H1 (cell line): ENCODE measurements around the gene R3HDM4. TPM values are rescaled to one million over a fixed set of nuclear protein-coding genes. Genes with fewer than 3 reads are reported as not detected.

Experiments used
- CTCF ChIA-PET: fragments of 300-600 bp; sonication (Branson Sonifier 250); formaldehyde crosslinking; loops from one replicate; lab custom pipeline; 2021; ENCODE audit not compliant: partially characterized antibody; lab: Charles Lee
- POLR2A ChIA-PET: fragments of 300-600 bp; sonication (Branson Sonifier 250); formaldehyde crosslinking; loops from one replicate; lab custom pipeline; 2021; ENCODE audit warnings: inconsistent platforms; ENCODE audit not compliant: partially characterized antibody; lab: Charles Lee
- DNase-seq, 2 experiments: peaks; one replicate each; pipeline versions ENCODE4 v3.0.0 to v3.0.0-alpha.2; 2010 to 2022; ENCODE audit warnings: low spot score in 2 of 2, low read depth in 1 of 2, mixed read lengths in 1 of 2
- FAIRE-seq: peaks from 2 replicates; lab custom pipeline; 2011; peaks lifted over from hg19 to GRCh38; lab: Jason Lieb, UNC
- H2AFZ ChIP-seq: 2 replicates; pipeline ENCODE4 v1.8.1; 2012; ENCODE audit warnings: low read length, inconsistent platforms
- H2AK5ac ChIP-seq: 2 replicates; pipeline ENCODE4 v1.6.1; 2013; ENCODE audit warnings: low read depth, low read length
- H2BK120ac ChIP-seq: replicated peaks from 2 replicates; pipeline ENCODE3; 2013; ENCODE audit warnings: low read depth, low read length, inconsistent platforms
- H2BK12ac ChIP-seq: 2 replicates; pipeline ENCODE4 v1.6.1; 2013; ENCODE audit warnings: low read depth, low read length
- H2BK15ac ChIP-seq: 2 replicates; pipeline ENCODE4 v1.6.1; 2013; ENCODE audit warnings: low read length
- H2BK20ac ChIP-seq: 2 replicates; pipeline ENCODE4 v1.6.1; 2013; ENCODE audit warnings: low read length
- H2BK5ac ChIP-seq: 2 replicates; pipeline ENCODE4 v1.6.1; 2013; ENCODE audit warnings: low read depth, low read length
- H3K14ac ChIP-seq: 2 replicates; pipeline ENCODE4 v1.6.1; 2013; ENCODE audit warnings: inconsistent platforms; ENCODE audit not compliant: insufficient read length
- H3K18ac ChIP-seq: 2 replicates; pipeline ENCODE4 v1.6.1; 2013; ENCODE audit warnings: low read length; ENCODE audit errors: extremely low read depth
- H3K23ac ChIP-seq: 2 replicates; pipeline ENCODE4 v1.6.1; 2013; ENCODE audit warnings: inconsistent platforms; ENCODE audit not compliant: insufficient read length
- H3K23me2 ChIP-seq: 2 replicates; pipeline ENCODE4 v1.6.1; 2013; ENCODE audit warnings: low read depth, low read length
- H3K27ac ChIP-seq: 2 replicates; pipeline ENCODE4 v1.6.1; 2011; ENCODE audit warnings: low read depth, low read length, inconsistent platforms
- H3K27me3 ChIP-seq, 4 experiments: replicated peaks in 1 of 4; 1 replicate in 1 of 4; 2 replicates in 3 of 4; pipeline versions ENCODE4 v1.6.1 to v1.8.1; 2011 to 2013; ENCODE audit warnings: low read length in 3 of 4, mild to moderate bottlenecking in 3 of 4, inconsistent platforms in 2 of 4, mixed read lengths in 2 of 4, moderate library complexity in 1 of 4; ENCODE audit not compliant: control insufficient read depth in 3 of 4, insufficient read depth in 3 of 4; ENCODE audit errors: extremely low read depth in 1 of 4
- H3K36me3 ChIP-seq, 4 experiments: 2 replicates each; pipeline versions ENCODE4 v1.6.1 to v1.8.1; 2011 to 2013; ENCODE audit warnings: mild to moderate bottlenecking in 4 of 4, low read length in 3 of 4, moderate library complexity in 2 of 4, control low read depth in 1 of 4, inconsistent platforms in 1 of 4; ENCODE audit not compliant: insufficient read depth in 4 of 4, control insufficient read depth in 2 of 4
- H3K4ac ChIP-seq: replicated peaks from 2 replicates; pipeline ENCODE3; 2013; ENCODE audit warnings: low read length, low read depth, mixed read lengths, inconsistent platforms; ENCODE audit not compliant: insufficient read length
- H3K4me1 ChIP-seq, 4 experiments: replicated peaks in 1 of 4; 1 replicate in 1 of 4; 2 replicates in 3 of 4; pipeline versions ENCODE4 v1.6.1 to v1.8.1; 2011 to 2013; ENCODE audit warnings: low read length in 3 of 4, inconsistent platforms in 2 of 4, mixed read lengths in 1 of 4; ENCODE audit not compliant: insufficient read depth in 4 of 4, control insufficient read depth in 3 of 4
- H3K4me2 ChIP-seq, 2 experiments: 2 replicates each; pipeline versions ENCODE4 v1.6.1 to v1.8.1; 2011 to 2013; ENCODE audit warnings: low read depth in 2 of 2, low read length in 2 of 2, control low read depth in 1 of 2, inconsistent platforms in 1 of 2, mild to moderate bottlenecking in 1 of 2; ENCODE audit not compliant: insufficient read depth in 1 of 2
- H3K4me3 ChIP-seq, 4 experiments: fragments of 200-600, 300-600 bp in 1 of 4; sonication (generic), shearing (Covaris generic), sonication (Bioruptor Twin) in 1 of 4; 2 replicates each; pipeline versions ENCODE4 v1.5.1 to v1.8.1; 2011 to 2016; ENCODE audit warnings: low read length in 4 of 4, low read depth in 3 of 4, control low read depth in 2 of 4, inconsistent platforms in 2 of 4, mild to moderate bottlenecking in 2 of 4, mixed read lengths in 1 of 4, moderate library complexity in 1 of 4; ENCODE audit not compliant: insufficient read depth in 2 of 4; ENCODE audit errors: extremely low read depth in 1 of 4
- H3K56ac ChIP-seq: replicated peaks from 2 replicates; pipeline ENCODE3; 2013; ENCODE audit warnings: low read depth, mild to moderate bottlenecking, mixed read lengths, low read length, inconsistent platforms; ENCODE audit not compliant: insufficient read length
- H3K79me1 ChIP-seq: 2 replicates; pipeline ENCODE4 v1.6.1; 2013; ENCODE audit warnings: low read depth, low read length, control low read depth
- H3K79me2 ChIP-seq, 2 experiments: 2 replicates each; pipeline versions ENCODE4 v1.6.1 to v1.8.1; 2012 to 2013; ENCODE audit warnings: low read length in 2 of 2, mild to moderate bottlenecking in 2 of 2, inconsistent platforms in 1 of 2; ENCODE audit not compliant: insufficient read depth in 2 of 2, control insufficient read depth in 1 of 2
- H3K9ac ChIP-seq, 4 experiments: replicated peaks in 1 of 4; 1 replicate in 1 of 4; 2 replicates in 3 of 4; pipeline versions ENCODE4 v1.6.1 to v1.8.1; 2011 to 2013; ENCODE audit warnings: low read depth in 3 of 4, low read length in 3 of 4, control low read depth in 2 of 4, mild to moderate bottlenecking in 2 of 4, moderate library complexity in 2 of 4, inconsistent platforms in 1 of 4; ENCODE audit errors: extremely low read depth in 1 of 4
- H3K9me3 ChIP-seq, 2 experiments: 2 replicates each; pipeline versions ENCODE4 v1.6.1 to v1.8.1; 2012 to 2013; ENCODE audit warnings: mild to moderate bottlenecking in 2 of 2, moderate library complexity in 2 of 2, control low read depth in 1 of 2, inconsistent platforms in 1 of 2, low read depth in 1 of 2, low read length in 1 of 2, mixed read lengths in 1 of 2; ENCODE audit not compliant: insufficient read depth in 2 of 2
- H4K20me1 ChIP-seq, 2 experiments: replicated peaks in 1 of 2; 2 replicates each; pipeline versions ENCODE3 to v1.8.1; 2011 to 2013; ENCODE audit warnings: inconsistent platforms in 2 of 2, low read length in 2 of 2, mild to moderate bottlenecking in 1 of 2; ENCODE audit not compliant: insufficient read depth in 2 of 2, control insufficient read depth in 1 of 2
- H4K5ac ChIP-seq: 2 replicates; pipeline ENCODE4 v1.6.1; 2013; ENCODE audit warnings: low read length, low read depth, mixed read lengths, inconsistent platforms; ENCODE audit not compliant: insufficient read length
- H4K8ac ChIP-seq: 2 replicates; pipeline ENCODE4 v1.8.0; 2013; ENCODE audit warnings: mild to moderate bottlenecking, moderate library complexity, low read length, inconsistent platforms; ENCODE audit not compliant: insufficient read depth; ENCODE audit errors: extremely low read depth
- H4K91ac ChIP-seq: replicated peaks from 2 replicates; pipeline ENCODE3; 2013; ENCODE audit warnings: low read length, mixed read lengths, inconsistent platforms; ENCODE audit not compliant: insufficient read length
- BCL11A ChIP-seq, 2 experiments: IDR thresholded peaks; one replicate each; pipeline ENCODE4 v1.6.1; 2011; ENCODE audit warnings: low read depth in 2 of 2, low read length in 2 of 2, mild to moderate bottlenecking in 2 of 2
- KDM4A ChIP-seq: IDR thresholded peaks from one replicate; pipeline ENCODE4 v1.7.1; 2012; ENCODE audit warnings: low read depth, mild to moderate bottlenecking, moderate library complexity, low read length, inconsistent platforms; ENCODE audit not compliant: severe bottlenecking
- RFX5 ChIP-seq: IDR thresholded peaks from 2 replicates; pipeline ENCODE4 v1.6.1; 2011; ENCODE audit warnings: low read depth, low read length, improper control_type of control experiment, borderline replicate concordance
- WGBS, 2 experiments: shearing (Covaris generic) in 1 of 2; methylation state at CpG; one replicate each; pipeline versions ENCODE4 v1.1.6 to v1.1.7; 2013 to 2015; ENCODE audit warnings: low lambda C conversion rate in 2 of 2, mixed read lengths in 2 of 2, inconsistent platforms in 1 of 2, low coverage in 1 of 2, missing lambda C conversion rate in 1 of 2; ENCODE audit not compliant: insufficient replicate concordance in 2 of 2, insufficient coverage in 1 of 2, insufficient read length in 1 of 2; ENCODE audit errors: extremely low coverage in 1 of 2, missing lambda C conversion rate in 1 of 2; 5-methylcytosine and 5-hydroxymethylcytosine counted together
- polyA plus RNA-seq, 7 experiments: library from polyadenylated mRNA; depleted of rRNA in 3 of 7; stranded (reverse) in 5 of 7; unstranded in 2 of 7; fragments of >200 nt in 5 of 7; fragments of 200-250 nt in 2 of 7; gene quantifications; 1 replicate in 5 of 7; 2 replicates in 1 of 7; 4 replicates in 1 of 7; pipeline versions ENCODE4 v1.2.1 to v1.2.3, GENCODE V29; 2011 to 2013; ENCODE audit warnings: missing spikeins in 2 of 7, mixed read lengths in 2 of 7
- total RNA-seq: library from RNA; stranded (reverse); fragmentation: NEBNext Ultra II Directional; extraction: Animal tissue kit (Norgen Biotek cat#: 25700); gene quantifications from 2 replicates; pipeline ENCODE4 v1.2.1, GENCODE V29; 2021

The R3HDM4 gene
- total and polyA plus RNA-seq, 2 of the 8 experiments (the other 6 are each of a cell fraction or from before 2014, with no cell fraction given): 76.8 to 102 TPM

DNA sequence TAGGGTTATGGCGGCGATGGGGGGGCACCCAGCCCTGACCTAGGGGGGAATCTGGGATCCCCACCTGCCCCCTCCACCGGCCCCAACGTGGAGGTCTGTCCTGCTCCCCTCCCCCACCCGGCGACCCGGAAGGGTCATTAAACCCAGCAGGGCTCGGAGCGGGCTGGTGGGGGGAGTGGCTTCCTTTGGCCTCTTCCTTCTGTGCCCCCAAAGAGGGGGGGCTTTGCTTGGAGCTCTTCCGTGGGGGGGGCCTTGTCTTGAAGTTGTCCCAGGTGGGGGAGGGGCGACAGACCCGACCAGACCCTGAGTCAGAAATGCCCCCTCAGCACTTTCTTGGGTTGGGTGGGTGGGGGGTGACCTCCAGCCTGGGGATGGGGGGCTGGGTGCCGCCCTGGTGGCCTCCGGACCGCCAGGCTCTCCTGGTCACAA is 14.3 kb upstream of the R3HDM4 start:
- Histone ChIP-seq H3K79me1 (peaks cover 6% of the 10 kb centered on the region; the same call in 1 of the 2 replicates), H2BK5ac (peak overlapping the region; percentile 75; the same call in 1 of the 2 replicates), H3K79me2 (peaks cover 0 to 25% of the 10 kb centered on the region in 2 experiments; a peak in 2 of 4 replicates), H3K9me3 (no peaks in the 10 kb centered on the region), H3K27ac (no peak overlapping the region; the same call in 1 of the 2 replicates), H3K9ac (no peak overlapping the region), H3K18ac (peak overlapping the region; percentile 71), H4K20me1 (peaks cover 0 to 8% of the 10 kb centered on the region in 2 experiments), H3K23me2 (peaks cover 6% of the 10 kb centered on the region), H2BK20ac (no peak overlapping the region), H4K91ac (peak overlapping the region; percentile 89), H2AK5ac (no peak overlapping the region), H3K4me1 (peaks cover 2 to 10% (median 6%) of the 10 kb centered on the region in 4 experiments)
- 13% methylated on average over 7 of the region's 15 CpGs; no CpG with 5 or more reads in 1 of the 2 experiments for WGBS, 2 experiments
- POLR2A ChIA-PET: interaction anchor here (0.7 to 1.3 kb wide), 6 partner anchors 26 to 67 kb away, joined by 3 to 6 read pairs (median 4); no protein-coding TSS in a partner anchor
- TF ChIP-seq KDM4A: peak; percentile 6
- TF ChIP-seq BCL11A (IDR thresholded peaks at IDR 0.05; ENCODE audit: low read depth in 2 of 2, low read length in 2 of 2): no peak
- TF ChIP-seq RFX5: no peak
- TF ChIP-seq, all 59 proteins: peak for 1
- Histone ChIP-seq H2AFZ (no peak overlapping the region), H2BK15ac (no peak overlapping the region), H3K4me3 (peak overlapping the region; percentile 19 to 97 (median 54); a peak in 7 of 8 replicates), H4K5ac (peak overlapping the region; percentile 68), H2BK120ac (no peak overlapping the region), H3K27me3 (peaks cover 0 to 5% (median 0%) of the 10 kb centered on the region in 4 experiments; a peak in 1 of 7 replicates), H3K4ac (peak overlapping the region; percentile 69), H2BK12ac (no peak overlapping the region; the same call in 1 of the 2 replicates), H3K4me2 (peak overlapping the region; percentile 63 to 71), H3K36me3 (peaks cover 0 to 14% (median 6%) of the 10 kb centered on the region in 4 experiments; a peak in 2 of 8 replicates), H3K23ac (no peak overlapping the region), H4K8ac (no peak overlapping the region), H3K14ac (no peak overlapping the region), H3K56ac (no peak overlapping the region)
- DNase-seq: no peak
- CTCF ChIA-PET: interaction anchor here (0.6 to 1.5 kb wide), 4 partner anchors 35 to 340 kb away, joined by 3 to 5 read pairs (median 3); partner anchors contain the start of gene WDR18
- FAIRE-seq: no peak
